EH (cell line): ENCODE measurements around the gene C1GALT1.
"Not testable (repeated sequence)": the region's sequence is repeated elsewhere in the genome, so short reads cannot be mapped to it uniquely, and the experiment has no call there.

ENCODE experiments used
- DNase-seq: peaks from one replicate; pipeline ENCODE4 v3.0.0-alpha.2; 2015; ENCODE audit warnings: low read depth

The C1GALT1 gene

GRCh38 chr7:7182156-7183060, at the start of gene C1GALT1:
Gene C1GALT1 (plus strand): TSS chr7:7182544. CDS start chr7:7234320, 51,776 bp downstream.
- peak; percentile 98 for DNase-seq

- DNase-seq: no peak
Measured at GRCh38 chr7:7134046-7134445, 48.3 kb upstream of the C1GALT1 start.

- DNase-seq: no peak
Measured at GRCh38 chr7:7135074-7135473, 47.3 kb upstream of the C1GALT1 start.

GRCh38 chr7:7135924-7136323, 46.4 kb upstream of the C1GALT1 start:
- DNase-seq: not testable (repeated sequence)

GRCh38 chr7:7136466-7137381, 45.6 kb upstream of the C1GALT1 start:
- DNase-seq: peak; percentile 7

- no peak for DNase-seq
Measured at GRCh38 chr7:7138897-7139296, 43.4 kb upstream of the C1GALT1 start.

- not testable (repeated sequence) for DNase-seq
Measured at GRCh38 chr7:7143404-7143803, 38.9 kb upstream of the C1GALT1 start.

- DNase-seq: not testable (repeated sequence)
Measured at GRCh38 chr7:7145151-7145550, 37.2 kb upstream of the C1GALT1 start.

GRCh38 chr7:7146837-7147236, 35.5 kb upstream of the C1GALT1 start:
- DNase-seq: no peak

GRCh38 chr7:7148798-7149481, 33.4 kb upstream of the C1GALT1 start:
- no peak for DNase-seq

GRCh38 chr7:7151285-7151684, 31.1 kb upstream of the C1GALT1 start:
- DNase-seq: no peak

- DNase-seq: no peak
Measured at GRCh38 chr7:7151865-7152264, 30.5 kb upstream of the C1GALT1 start.

- no peak for DNase-seq
Measured at GRCh38 chr7:7152315-7152714, 30.0 kb upstream of the C1GALT1 start.

- DNase-seq: not testable (repeated sequence)
Measured at GRCh38 chr7:7154355-7154754, 28.0 kb upstream of the C1GALT1 start.

GRCh38 chr7:7156663-7157062, 25.7 kb upstream of the C1GALT1 start:
- no peak for DNase-seq

- peak; percentile 86 for DNase-seq
Measured at GRCh38 chr7:7157177-7157886, 25.0 kb upstream of the C1GALT1 start.

GRCh38 chr7:7157887-7158271, 24.5 kb upstream of the C1GALT1 start:
- peak; percentile 77 for DNase-seq

- DNase-seq: no peak
Measured at GRCh38 chr7:7159063-7159658, 23.2 kb upstream of the C1GALT1 start.

- DNase-seq: no peak
Measured at GRCh38 chr7:7164591-7164990, 17.8 kb upstream of the C1GALT1 start.

- no peak for DNase-seq
Measured at GRCh38 chr7:7165372-7165771, 17.0 kb upstream of the C1GALT1 start.

- no peak for DNase-seq
Measured at GRCh38 chr7:7166318-7166717, 16.0 kb upstream of the C1GALT1 start.
